Suppressor macrophage treated with lipopolysaccharide for 1 hour (primary cell): Measurements from ENCODE around the gene ARID1B.

Source experiments
- DNase-seq, 3 donors: peaks; one replicate each; pipeline ENCODE4 v3.0.0-alpha.2; 2020 to 2022

ARID1B gene

GRCh38 chr6:157233156-157233555 lies 456.0 kb downstream of the ARID1B start:
- DNase-seq = no peak

- DNase-seq = no peak
Observed at GRCh38 chr6:157233686-157234085, 456.5 kb downstream of the ARID1B start.

- DNase-seq = peak; percentile 53 to 81 (median 65)
Observed at GRCh38 chr6:157235600-157236039, 458.4 kb downstream of the ARID1B start.

GRCh38 chr6:157236040-157236725 lies 459.0 kb downstream of the ARID1B start:
- DNase-seq = peak in 1 of 3 donors; percentile 15

GRCh38 chr6:157238346-157238745 lies 461.2 kb downstream of the ARID1B start:
- no peak for DNase-seq

- DNase-seq = no peak
Observed at GRCh38 chr6:157239148-157239547, 462.0 kb downstream of the ARID1B start.

- no peak for DNase-seq
Observed at GRCh38 chr6:157239671-157240058, 462.5 kb downstream of the ARID1B start.

- peak; percentile 24 to 32 (median 28) for DNase-seq
Observed at GRCh38 chr6:157240059-157240959, 463.1 kb downstream of the ARID1B start.

- no peak for DNase-seq
Observed at GRCh38 chr6:157240960-157241311, 463.8 kb downstream of the ARID1B start.

- no peak for DNase-seq
Observed at GRCh38 chr6:157242791-157243190, 465.6 kb downstream of the ARID1B start.

GRCh38 chr6:157244175-157244574 lies 467.0 kb downstream of the ARID1B start:
- DNase-seq = no peak

- DNase-seq = no peak
Observed at GRCh38 chr6:157244780-157245179, 467.6 kb downstream of the ARID1B start.

GRCh38 chr6:157245436-157245835 lies 468.3 kb downstream of the ARID1B start:
- no peak for DNase-seq

- no peak for DNase-seq
Observed at GRCh38 chr6:157246048-157246630, 469.0 kb downstream of the ARID1B start.

- no peak for DNase-seq
Observed at GRCh38 chr6:157246771-157247484, 469.8 kb downstream of the ARID1B start.

- DNase-seq = no peak
Observed at GRCh38 chr6:157248264-157248663, 471.1 kb downstream of the ARID1B start.

GRCh38 chr6:157249826-157250225 lies 472.6 kb downstream of the ARID1B start:
- DNase-seq = no peak

GRCh38 chr6:157251586-157252247 lies 474.5 kb downstream of the ARID1B start:
- DNase-seq = no peak

- no peak for DNase-seq
Observed at GRCh38 chr6:157253017-157253416, 475.8 kb downstream of the ARID1B start.

GRCh38 chr6:157253699-157254098 lies 476.5 kb downstream of the ARID1B start:
- no peak for DNase-seq

GRCh38 chr6:157254538-157254937 lies 477.4 kb downstream of the ARID1B start:
- DNase-seq = no peak

- DNase-seq = no peak
Observed at GRCh38 chr6:157255079-157255478, 477.9 kb downstream of the ARID1B start.

GRCh38 chr6:157258878-157259277 lies 481.7 kb downstream of the ARID1B start:
- no peak for DNase-seq
